KMS-11 (cell line): ENCODE results near the gene TMEM187.

Source experiments
- H2AFZ ChIP-seq: fragments of 200-600 bp; sonication (generic); 2 replicates; pipeline ENCODE4 v1.6.1; 2016; ENCODE audit warnings: antibody characterized with exemption, mixed run types, low read depth
- H3K27ac ChIP-seq: fragments of 200-600 bp; sonication (generic); 2 replicates; pipeline ENCODE4 v1.6.1; 2016; ENCODE audit warnings: mild to moderate bottlenecking, mixed run types
- H3K27me3 ChIP-seq: fragments of 200-600 bp; sonication (generic); 2 replicates; pipeline ENCODE4 v1.6.1; 2017; ENCODE audit warnings: mild to moderate bottlenecking, low read depth, mixed run types, moderate library complexity; ENCODE audit not compliant: insufficient read depth
- H3K36me3 ChIP-seq: fragments of 200-600 bp; sonication (generic); 2 replicates; pipeline ENCODE4 v1.6.1; 2017; ENCODE audit warnings: mild to moderate bottlenecking, mixed run types; ENCODE audit not compliant: insufficient read depth
- H3K4me1 ChIP-seq: fragments of 200-600 bp; sonication (generic); 2 replicates; pipeline ENCODE4 v1.6.1; 2016; ENCODE audit warnings: mild to moderate bottlenecking, low read depth, mixed run types; ENCODE audit not compliant: poor library complexity, severe bottlenecking
- H3K4me2 ChIP-seq: fragments of 200-600 bp; sonication (generic); 2 replicates; pipeline ENCODE4 v1.7.0; 2016; ENCODE audit warnings: mild to moderate bottlenecking, mixed run types
- H3K4me3 ChIP-seq: fragments of 200-600 bp; sonication (generic); IDR thresholded peaks from 2 replicates; pipeline ENCODE4 v1.6.1; 2017; ENCODE audit warnings: low read depth, low read length, mixed read lengths; ENCODE audit not compliant: insufficient read depth
- H3K79me2 ChIP-seq: fragments of 200-600 bp; sonication (generic); 2 replicates; pipeline ENCODE4 v1.6.1; 2016; ENCODE audit warnings: low read depth, mixed run types; ENCODE audit not compliant: insufficient read depth
- H3K9ac ChIP-seq: fragments of 200-600 bp; sonication (generic); 2 replicates; pipeline ENCODE4 v1.6.1; 2016; ENCODE audit warnings: mild to moderate bottlenecking, mixed run types
- H4K20me1 ChIP-seq: fragments of 200-600 bp; sonication (generic); 2 replicates; pipeline ENCODE4 v1.6.1; 2016; ENCODE audit warnings: mild to moderate bottlenecking, mixed run types; ENCODE audit not compliant: insufficient read depth
- TF ChIP-seq, protein P1 (sequence below): fragments of 200-600 bp; sonication (generic); conservative IDR thresholded peaks from 2 replicates; pipeline ENCODE4 v1.6.1; 2017; ENCODE audit warnings: low read depth, mild to moderate bottlenecking, antibody characterized with exemption, low read length, moderate library complexity, mixed read lengths

TMEM187 gene

DNA sequence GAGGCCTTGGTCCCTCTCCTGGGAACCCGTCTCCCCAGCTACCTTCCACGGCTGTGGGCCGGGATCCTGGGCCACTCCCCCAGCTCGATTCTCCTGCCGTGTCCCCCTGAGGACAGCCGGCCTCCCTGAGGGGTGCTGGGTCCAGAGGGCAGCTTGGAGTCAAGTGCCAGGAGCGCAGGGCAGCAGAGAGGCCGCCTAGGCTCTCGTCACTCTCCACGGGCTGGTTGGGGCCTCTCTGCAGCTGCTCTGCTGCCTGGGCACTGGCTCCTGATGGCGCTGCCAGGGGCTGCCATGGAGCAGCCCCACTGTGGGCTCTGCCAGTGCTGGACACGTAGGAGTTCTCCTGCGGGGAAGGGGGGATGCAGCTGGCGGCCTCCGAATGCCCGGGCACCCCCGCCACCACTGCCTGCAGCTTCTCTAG, 40.5 kb downstream of the TMEM187 start:
- H3K4me3 ChIP-seq = no peak overlapping the region
- H3K79me2 ChIP-seq = peaks cover 21% of the 10 kb centered on the region
- H3K9ac ChIP-seq = no peak overlapping the region
- 0 out of 2 replicates have a peak, but pooled peaks cover 5% of the 10 kb centered on the region for H3K36me3 ChIP-seq
- no peak overlapping the region for H2AFZ ChIP-seq
- no peaks in the 10 kb centered on the region for H4K20me1 ChIP-seq
- H3K4me2 ChIP-seq = no peak overlapping the region
- peaks cover 50% of the 10 kb centered on the region for H3K4me1 ChIP-seq
- H3K27ac ChIP-seq = no peak overlapping the region
- H3K27me3 ChIP-seq = no peaks in the 10 kb centered on the region
- TF ChIP-seq, protein P1, sequence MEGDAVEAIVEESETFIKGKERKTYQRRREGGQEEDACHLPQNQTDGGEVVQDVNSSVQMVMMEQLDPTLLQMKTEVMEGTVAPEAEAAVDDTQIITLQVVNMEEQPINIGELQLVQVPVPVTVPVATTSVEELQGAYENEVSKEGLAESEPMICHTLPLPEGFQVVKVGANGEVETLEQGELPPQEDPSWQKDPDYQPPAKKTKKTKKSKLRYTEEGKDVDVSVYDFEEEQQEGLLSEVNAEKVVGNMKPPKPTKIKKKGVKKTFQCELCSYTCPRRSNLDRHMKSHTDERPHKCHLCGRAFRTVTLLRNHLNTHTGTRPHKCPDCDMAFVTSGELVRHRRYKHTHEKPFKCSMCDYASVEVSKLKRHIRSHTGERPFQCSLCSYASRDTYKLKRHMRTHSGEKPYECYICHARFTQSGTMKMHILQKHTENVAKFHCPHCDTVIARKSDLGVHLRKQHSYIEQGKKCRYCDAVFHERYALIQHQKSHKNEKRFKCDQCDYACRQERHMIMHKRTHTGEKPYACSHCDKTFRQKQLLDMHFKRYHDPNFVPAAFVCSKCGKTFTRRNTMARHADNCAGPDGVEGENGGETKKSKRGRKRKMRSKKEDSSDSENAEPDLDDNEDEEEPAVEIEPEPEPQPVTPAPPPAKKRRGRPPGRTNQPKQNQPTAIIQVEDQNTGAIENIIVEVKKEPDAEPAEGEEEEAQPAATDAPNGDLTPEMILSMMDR = no peak

DNA sequence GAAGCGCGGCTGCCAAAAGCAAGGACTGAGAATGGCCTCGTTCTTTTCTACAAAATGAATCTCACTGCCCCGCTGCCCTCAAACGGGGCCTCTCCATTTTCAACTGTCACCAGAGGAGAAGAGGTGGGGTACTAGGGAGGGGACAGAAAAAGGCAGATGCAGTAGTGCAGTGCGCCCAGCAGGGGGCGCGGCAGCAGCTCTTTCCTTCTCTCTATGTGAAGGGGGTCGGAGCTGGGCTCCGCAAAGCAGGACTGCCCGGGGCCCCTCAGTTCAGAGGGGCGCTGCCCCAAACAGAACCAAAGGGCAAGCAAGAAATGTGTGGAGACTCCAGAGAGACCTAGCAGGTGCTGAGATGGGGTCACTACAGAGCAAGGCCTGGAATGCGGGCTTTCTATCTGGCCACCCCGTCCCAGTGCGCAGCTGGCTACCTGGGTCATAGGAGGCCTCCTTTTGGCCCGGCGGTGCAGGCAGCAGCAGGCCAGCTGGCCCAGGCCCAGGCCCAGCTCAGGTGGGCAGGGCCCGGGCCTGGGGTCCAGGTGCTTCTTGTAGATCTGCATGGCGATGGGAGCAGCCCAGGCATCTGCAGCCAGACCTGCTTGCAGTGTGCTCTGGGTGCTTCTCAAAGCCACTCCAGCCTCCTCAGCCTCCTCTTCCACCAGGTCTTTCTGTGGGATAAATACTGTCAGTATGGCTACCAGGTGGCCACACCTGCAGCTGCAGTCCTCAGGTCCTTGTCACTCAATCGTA, 41.2 kb downstream of the TMEM187 start:
- no peak overlapping the region for H3K27ac ChIP-seq
- no peaks in the 10 kb centered on the region for H3K27me3 ChIP-seq
- no peak overlapping the region for H3K4me2 ChIP-seq
- H3K79me2 ChIP-seq = peaks cover 29% of the 10 kb centered on the region
- H4K20me1 ChIP-seq = no peaks in the 10 kb centered on the region
- no peak overlapping the region for H3K9ac ChIP-seq
- 0 out of 2 replicates have a peak, but pooled peaks cover 5% of the 10 kb centered on the region for H3K36me3 ChIP-seq
- TF ChIP-seq, protein P1 = peak; percentile 88
- peaks cover 42% of the 10 kb centered on the region for H3K4me1 ChIP-seq
- H3K4me3 ChIP-seq = no peak overlapping the region
- H2AFZ ChIP-seq = no peak overlapping the region

DNA sequence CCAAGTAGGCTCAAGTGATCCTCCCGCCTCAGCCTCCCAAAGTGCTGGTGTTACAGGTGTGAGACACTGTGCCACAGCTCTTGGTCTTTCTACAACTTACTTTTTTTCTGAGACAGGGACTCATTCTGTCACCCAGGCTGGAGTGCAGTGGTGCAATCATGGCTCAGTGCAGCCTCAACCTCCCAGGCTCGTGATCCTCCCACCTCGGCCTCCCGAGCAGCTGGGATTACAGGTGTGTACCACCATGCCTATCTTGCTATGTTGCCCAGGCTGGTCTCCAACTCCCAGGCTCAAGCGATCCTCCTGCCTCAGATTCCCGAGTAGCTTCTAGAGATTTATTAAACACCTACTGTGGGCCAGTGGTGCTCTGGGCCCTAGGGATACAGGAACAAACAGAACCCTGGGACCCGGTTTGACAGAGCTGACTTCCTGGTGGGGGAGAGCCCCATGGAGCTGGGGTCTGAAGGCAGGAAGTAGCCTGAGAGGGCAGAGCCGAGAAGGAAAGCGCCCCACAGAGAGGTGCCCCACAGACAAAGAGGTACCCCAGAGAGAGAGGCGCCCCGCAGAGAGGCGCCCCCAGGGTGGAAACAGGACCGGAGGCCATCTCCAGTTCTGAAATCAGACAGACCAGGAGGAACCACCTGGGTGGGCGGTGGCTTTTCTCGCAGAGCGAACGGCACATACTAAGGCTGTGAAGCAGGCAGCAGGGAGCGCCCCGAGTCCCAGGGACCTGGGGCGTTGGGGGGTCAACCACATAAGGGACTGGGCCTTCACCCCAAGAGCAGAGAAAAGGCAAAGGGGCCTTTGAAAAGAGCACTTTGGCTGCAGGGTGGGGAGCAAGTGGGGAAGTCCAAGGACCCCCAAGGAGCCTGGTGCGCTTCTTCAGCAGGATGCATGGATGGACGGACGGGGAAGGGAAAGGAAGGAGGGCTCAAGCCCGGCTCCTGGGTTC, 42.2 kb downstream of the TMEM187 start:
- Histone ChIP-seq H3K4me1 (peaks cover 33% of the 10 kb centered on the region), H3K36me3 (0 out of 2 replicates have a peak, but pooled peaks cover 5% of the 10 kb centered on the region), H3K27me3 (no peaks in the 10 kb centered on the region), H4K20me1 (no peaks in the 10 kb centered on the region), H3K79me2 (peaks cover 36% of the 10 kb centered on the region), H3K9ac (no peak overlapping the region), H3K4me2 (no peak overlapping the region), H3K4me3 (no peak overlapping the region), H2AFZ (no peak overlapping the region), H3K27ac (no peak overlapping the region)
- TF ChIP-seq, protein P1 = no peak

DNA sequence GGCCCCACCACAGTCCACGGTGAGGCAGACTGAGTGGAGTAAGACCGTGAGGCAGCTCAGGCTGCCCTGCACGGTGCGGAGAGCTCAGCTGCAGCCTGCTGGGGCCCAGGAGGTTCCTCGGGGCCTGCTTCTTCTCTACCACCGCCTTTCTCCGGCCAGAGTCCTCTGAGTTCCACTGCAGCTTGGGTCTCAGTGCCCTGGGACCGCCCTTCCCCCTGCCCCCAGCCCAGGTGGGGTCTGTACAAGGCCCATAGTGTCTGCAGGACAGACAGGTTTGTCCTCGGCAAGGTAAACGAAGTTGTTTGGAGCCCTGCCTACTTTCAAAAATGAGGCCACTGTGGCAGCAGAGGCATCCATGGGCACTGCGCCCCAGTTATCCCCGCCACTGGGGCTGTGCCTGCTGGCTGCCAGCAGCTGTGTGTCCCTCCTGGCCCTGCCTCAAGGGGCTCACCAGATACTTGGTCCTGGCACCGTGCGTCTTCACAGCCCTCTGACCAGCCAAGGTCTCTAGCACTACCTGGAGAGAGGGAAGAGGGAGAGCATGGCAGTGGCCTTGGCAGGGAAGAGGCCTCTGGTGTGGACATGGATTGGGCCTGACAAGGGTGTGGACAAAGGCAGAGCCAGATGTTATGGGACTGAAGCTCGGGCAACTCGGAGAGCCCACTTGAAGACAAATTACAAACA, 43.2 kb downstream of the TMEM187 start:
- Histone ChIP-seq H3K4me3 (no peak overlapping the region), H3K27me3 (no peaks in the 10 kb centered on the region), H3K4me2 (no peak overlapping the region), H3K4me1 (peaks cover 23% of the 10 kb centered on the region), H3K9ac (no peak overlapping the region), H3K27ac (no peak overlapping the region), H4K20me1 (no peaks in the 10 kb centered on the region), H2AFZ (no peak overlapping the region), H3K36me3 (0 out of 2 replicates have a peak, but pooled peaks cover 5% of the 10 kb centered on the region), H3K79me2 (peaks cover 36% of the 10 kb centered on the region)
- TF ChIP-seq, protein P1 = no peak
